B cell (primary cell): ENCODE data around the gene SNAPC4. TPM values are rescaled to one million over a fixed set of nuclear protein-coding genes. Genes with fewer than 3 reads are reported as not detected.

ENCODE experiments used
- ATAC-seq: fragments of 200-7000 bp; cut with Tn5 transposase; one replicate; pipeline ENCODE4 v1.10.0; 2021; ENCODE audit warnings: low read depth, mild to moderate bottlenecking, moderate number of reproducible peaks, moderate library complexity
- CTCF ChIA-PET: fragments of 350-600 bp; sonication (Branson Sonifier 250); formaldehyde crosslinking; loops from one replicate; lab custom pipeline; 2021; ENCODE audit warnings: antibody characterized with exemption, inconsistent platforms; lab: Charles Lee
- POLR2A ChIA-PET: fragments of 350-600 bp; sonication (Branson Sonifier 250); formaldehyde crosslinking; loops from one replicate; lab custom pipeline; 2021; ENCODE audit warnings: antibody characterized with exemption; lab: Charles Lee
- DNase-seq: peaks from one replicate; pipeline ENCODE4 v3.0.0; 2013
- H2AFZ ChIP-seq: 2 replicates; pipeline ENCODE4 v1.6.1; 2012; ENCODE audit warnings: mild to moderate bottlenecking, low read depth, low read length; ENCODE audit not compliant: insufficient read depth, poor library complexity, severe bottlenecking
- H3K27ac ChIP-seq, 2 donors: 1 replicate in 1 of 2; 2 replicates in 1 of 2; pipeline ENCODE4 v1.5.1; 2012 to 2013; ENCODE audit warnings: low read length in 2 of 2, mild to moderate bottlenecking in 2 of 2, moderate library complexity in 1 of 2
- H3K27me3 ChIP-seq, 4 experiments: fragments of 200-600 bp in 1 of 4; sonication (generic) in 1 of 4; replicated peaks in 1 of 4; 1 replicate in 2 of 4; 2 replicates in 2 of 4; pipeline versions ENCODE4 v1.6.1 to v1.7.0; 2013 to 2016; ENCODE audit warnings: low read length in 3 of 4, mild to moderate bottlenecking in 2 of 4, mixed read lengths in 1 of 4, moderate library complexity in 1 of 4; ENCODE audit not compliant: insufficient read depth in 4 of 4, control insufficient read depth in 3 of 4; ENCODE audit errors: control extremely low read depth in 1 of 4
- H3K36me3 ChIP-seq, 2 experiments: replicated peaks in 1 of 2; 1 replicate in 1 of 2; 2 replicates in 1 of 2; pipeline versions ENCODE4 v1.6.1 to v1.7.1; 2013; ENCODE audit warnings: low read length in 1 of 2; ENCODE audit not compliant: insufficient read depth in 2 of 2, control insufficient read depth in 1 of 2; ENCODE audit errors: control extremely low read depth in 1 of 2, extremely low read depth in 1 of 2
- H3K4me1 ChIP-seq, 2 donors: fragments of 200-600 bp in 1 of 2; sonication (generic) in 1 of 2; 1 replicate in 1 of 2; 2 replicates in 1 of 2; pipeline versions ENCODE4 v1.5.1 to v1.6.1; 2013 to 2017; ENCODE audit warnings: low read length in 2 of 2; ENCODE audit not compliant: control insufficient read depth in 2 of 2, insufficient read depth in 2 of 2
- H3K4me2 ChIP-seq: replicated peaks from 2 replicates; pipeline ENCODE3; 2012; ENCODE audit warnings: mild to moderate bottlenecking, low read depth, low read length; ENCODE audit not compliant: poor library complexity, severe bottlenecking
- H3K4me3 ChIP-seq, 5 experiments: fragments of 200-600 bp in 1 of 5; sonication (generic) in 1 of 5; 1 replicate in 3 of 5; 2 replicates in 2 of 5; pipeline versions ENCODE4 v1.5.1 to v1.7.0; 2011 to 2016; ENCODE audit warnings: low read length in 4 of 5, mild to moderate bottlenecking in 4 of 5, low read depth in 2 of 5, control low read depth in 1 of 5, moderate library complexity in 1 of 5; ENCODE audit not compliant: insufficient read depth in 1 of 5; ENCODE audit errors: control extremely low read depth in 1 of 5, extremely low read depth in 1 of 5
- H3K79me2 ChIP-seq: fragments of 200-600 bp; sonication (generic); one replicate; pipeline ENCODE4 v1.6.0; 2016; ENCODE audit warnings: low read length; ENCODE audit not compliant: control insufficient read depth, insufficient read depth
- H3K9ac ChIP-seq: fragments of 200-600 bp; sonication (generic); 2 replicates; pipeline ENCODE4 v1.6.1; 2017; ENCODE audit warnings: mild to moderate bottlenecking, low read length, moderate library complexity
- H3K9me3 ChIP-seq, 3 donors: one replicate each; pipeline versions ENCODE4 v1.6.1 to v1.7.1; 2013; ENCODE audit warnings: low read length in 2 of 3; ENCODE audit not compliant: control insufficient read depth in 2 of 3, insufficient read depth in 1 of 3; ENCODE audit errors: control extremely low read depth in 1 of 3
- H4K20me1 ChIP-seq: 2 replicates; pipeline ENCODE4 v1.6.0; 2012; ENCODE audit warnings: mild to moderate bottlenecking, low read length; ENCODE audit not compliant: insufficient read depth, control insufficient read depth, poor library complexity, severe bottlenecking
- H3K27ac Mint-ChIP-seq: one replicate; pipeline ENCODE4 v1.8.0; 2021; ENCODE audit warnings: mixed read lengths
- H3K27me3 Mint-ChIP-seq: one replicate; pipeline ENCODE4 v1.8.0; 2021; ENCODE audit warnings: mixed read lengths
- H3K4me1 Mint-ChIP-seq: one replicate; pipeline ENCODE4 v1.8.0; 2021; ENCODE audit warnings: mixed read lengths
- H3K4me3 Mint-ChIP-seq: one replicate; pipeline ENCODE4 v1.8.0; 2021; ENCODE audit warnings: mixed read lengths
- H3K9me3 Mint-ChIP-seq: one replicate; pipeline ENCODE4 v1.8.0; 2022; ENCODE audit warnings: mixed read lengths; ENCODE audit not compliant: insufficient read depth
- CTCF ChIP-seq: fragments of 200-600 bp; IDR thresholded peaks from one replicate; pipeline ENCODE4 v1.8.0; 2022; ENCODE audit warnings: antibody characterized with exemption, mild to moderate bottlenecking
- EZH2 ChIP-seq: IDR thresholded peaks from 2 replicates; pipeline ENCODE4 v1.6.1; 2012; ENCODE audit warnings: borderline replicate concordance, low read depth, mild to moderate bottlenecking, moderate library complexity, low read length; ENCODE audit not compliant: insufficient read depth, poor library complexity, severe bottlenecking
- WGBS: methylation state at CpG from one replicate; pipeline ENCODE4 v1.1.5; 2013; ENCODE audit warnings: missing lambda C conversion rate; ENCODE audit not compliant: insufficient coverage; 5-methylcytosine and 5-hydroxymethylcytosine counted together
- intact Hi-C: fragments of 100-400 bp; cut with micrococcal nuclease; formaldehyde crosslinking; loops from one replicate; pipeline ENCODE4 v1.10.0; 2022
- polyA plus RNA-seq: library from polyadenylated mRNA; depleted of rRNA; stranded (reverse); fragments of >200 nt; gene quantifications from 2 replicates; pipeline ENCODE4 v1.2.3, GENCODE V29; 2012
- total RNA-seq, 2 donors: library from RNA; stranded (reverse); fragments of 120-200 nt in 1 of 2; gene quantifications; 1 replicate in 1 of 2; 2 replicates in 1 of 2; pipeline versions ENCODE4 v1.2.3 to v1.2.4, GENCODE V29; 2013 to 2022

Gene SNAPC4
- total and polyA plus RNA-seq, 2 donors (not counting 1 experiment from before 2014, with no cell fraction given): 13.1 to 15.6 TPM

GRCh38 chr9:136387217-136387616 is 12.8 kb downstream of the SNAPC4 start:
- Mint-ChIP-seq H3K27ac (no peak overlapping the region), H3K4me3 (no peak overlapping the region), H3K27me3 (no peaks in the 10 kb centered on the region), H3K4me1 (no peaks in the 10 kb centered on the region), H3K9me3 (no peaks in the 10 kb centered on the region)
- POLR2A ChIA-PET: no interaction called here
- no peak overlapping the region for H3K4me3 ChIP-seq
- intact Hi-C loops: no loop called here
- H3K36me3 ChIP-seq: peaks cover 0 to 47% of the 10 kb centered on the region in 2 experiments
- H3K9ac ChIP-seq: no peak overlapping the region
- no peaks in the 10 kb centered on the region for H3K9me3 ChIP-seq
- H3K27ac ChIP-seq: no peak overlapping the region
- CTCF ChIA-PET: interaction anchor here (0.6 kb wide), 1 partner anchor 608 kb away, joined by 3 read pairs; no protein-coding TSS in a partner anchor
- H3K27me3 ChIP-seq: no peaks in the 10 kb centered on the region
- TF ChIP-seq EZH2: no peak
- TF ChIP-seq CTCF: no peak
- 98% methylated on average over 19 of the region's 19 CpGs for WGBS
- no peak overlapping the region for H2AFZ ChIP-seq
- no peaks in the 10 kb centered on the region for H3K4me1 ChIP-seq
- ATAC-seq: no peak
- no peaks in the 10 kb centered on the region for H4K20me1 ChIP-seq
- DNase-seq: no peak
- H3K4me2 ChIP-seq: no peak overlapping the region
- peaks cover 2% of the 10 kb centered on the region for H3K79me2 ChIP-seq

DNA sequence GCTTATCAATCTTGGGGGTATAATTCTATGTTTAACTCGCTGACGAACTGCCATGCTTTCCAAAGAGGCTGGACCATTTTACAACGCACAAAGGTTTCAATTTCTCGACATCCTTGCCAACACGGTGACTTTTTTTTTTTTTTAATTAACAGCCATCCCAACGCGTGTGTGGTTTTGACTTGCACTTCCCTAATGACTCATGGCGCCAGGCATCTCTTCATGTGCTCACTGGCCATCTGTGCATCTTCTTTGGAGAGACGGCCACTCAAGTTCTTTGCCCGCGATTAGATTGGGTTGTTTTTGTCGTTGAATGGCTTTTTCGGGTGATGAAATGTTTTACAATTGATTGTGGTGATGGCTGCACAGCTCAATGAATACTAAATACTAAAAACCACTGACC is 14.0 kb downstream of the SNAPC4 start:
- Histone ChIP-seq H3K4me1 (no peaks in the 10 kb centered on the region), H3K9ac (no peak overlapping the region), H3K9me3 (no peaks in the 10 kb centered on the region), H3K36me3 (peaks cover 0 to 44% of the 10 kb centered on the region in 2 experiments), H2AFZ (no peak overlapping the region), H3K4me3 (no peak overlapping the region), H3K79me2 (no peaks in the 10 kb centered on the region), H3K4me2 (no peak overlapping the region), H4K20me1 (no peaks in the 10 kb centered on the region), H3K27ac (no peak overlapping the region), H3K27me3 (no peaks in the 10 kb centered on the region)
- no peak overlapping the region for H3K27ac Mint-ChIP-seq
- H3K4me3 Mint-ChIP-seq: no peak overlapping the region
- H3K27me3 Mint-ChIP-seq: no peaks in the 10 kb centered on the region
- intact Hi-C loops: no loop called here
- ChIA-PET CTCF (no interaction called here), POLR2A (no interaction called here)
- no peak for ATAC-seq
- H3K9me3 Mint-ChIP-seq: no peaks in the 10 kb centered on the region
- H3K4me1 Mint-ChIP-seq: no peaks in the 10 kb centered on the region
- no peak for DNase-seq
- 89% methylated on average over 8 of the region's 13 CpGs for WGBS
- TF ChIP-seq EZH2 (no peak), CTCF (no peak)
